Stomach (tissue), 4 donors: ENCODE measurements around the gene ATP2A2.

Experiments used
- EP300 ChIP-seq: sonication (generic); formaldehyde crosslinking; IDR thresholded peaks from one replicate; pipeline ENCODE4 v1.6.1; 2017; ENCODE audit warnings: antibody characterized with exemption
- POLR2A ChIP-seq, 4 donors: fragments of 450-650 bp; IDR thresholded peaks; one replicate each; pipeline ENCODE4 v1.6.1; 2016; ENCODE audit warnings: antibody characterized with exemption in 4 of 4, control low read depth in 2 of 4, mild to moderate bottlenecking in 1 of 4, moderate library complexity in 1 of 4
- POLR2AphosphoS5 ChIP-seq, 3 donors: sonication (generic); formaldehyde crosslinking; IDR thresholded peaks; one replicate each; pipeline ENCODE4 v1.6.1; 2016; ENCODE audit warnings: antibody characterized with exemption in 3 of 3
- TF ChIP-seq, protein P1 (sequence below), 7 experiments: fragments of 450-650 bp in 4 of 7; fragments of 200-600 bp in 3 of 7; sonication (generic) in 3 of 7; IDR thresholded peaks; one replicate each; pipeline ENCODE4 v1.5.1; 2016 to 2019; ENCODE audit warnings: antibody characterized with exemption in 7 of 7, control low read depth in 2 of 7, mild to moderate bottlenecking in 1 of 7

GRCh38 chr12:110287986-110288385 is 6.9 kb downstream of the ATP2A2 start:
- TF ChIP-seq, protein P1, sequence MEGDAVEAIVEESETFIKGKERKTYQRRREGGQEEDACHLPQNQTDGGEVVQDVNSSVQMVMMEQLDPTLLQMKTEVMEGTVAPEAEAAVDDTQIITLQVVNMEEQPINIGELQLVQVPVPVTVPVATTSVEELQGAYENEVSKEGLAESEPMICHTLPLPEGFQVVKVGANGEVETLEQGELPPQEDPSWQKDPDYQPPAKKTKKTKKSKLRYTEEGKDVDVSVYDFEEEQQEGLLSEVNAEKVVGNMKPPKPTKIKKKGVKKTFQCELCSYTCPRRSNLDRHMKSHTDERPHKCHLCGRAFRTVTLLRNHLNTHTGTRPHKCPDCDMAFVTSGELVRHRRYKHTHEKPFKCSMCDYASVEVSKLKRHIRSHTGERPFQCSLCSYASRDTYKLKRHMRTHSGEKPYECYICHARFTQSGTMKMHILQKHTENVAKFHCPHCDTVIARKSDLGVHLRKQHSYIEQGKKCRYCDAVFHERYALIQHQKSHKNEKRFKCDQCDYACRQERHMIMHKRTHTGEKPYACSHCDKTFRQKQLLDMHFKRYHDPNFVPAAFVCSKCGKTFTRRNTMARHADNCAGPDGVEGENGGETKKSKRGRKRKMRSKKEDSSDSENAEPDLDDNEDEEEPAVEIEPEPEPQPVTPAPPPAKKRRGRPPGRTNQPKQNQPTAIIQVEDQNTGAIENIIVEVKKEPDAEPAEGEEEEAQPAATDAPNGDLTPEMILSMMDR (IDR thresholded peaks at IDR 0.05), result no peak
- TF ChIP-seq POLR2A (IDR thresholded peaks at IDR 0.05) (no peak), POLR2AphosphoS5 (IDR thresholded peaks at IDR 0.05) (no peak), EP300 (no peak)
